ENCODE data around the gene IL24. TPM values are rescaled to one million over a fixed set of nuclear protein-coding genes. Genes with fewer than 3 reads are reported as not detected.

Gene IL24
- total and polyA plus RNA-seq, 2 donors (not counting 1 experiment from before 2014, with no cell fraction given), result not detected

- Histone ChIP-seq H3K4me2 (replicated peaks; ENCODE audit: low read depth, low read length, poor library complexity, severe bottlenecking) (no peak overlapping the region), H3K27ac (ENCODE audit: low read length in 2 of 2) (peak overlapping the region in 1 of 2 donors; percentile 72), H3K36me3 (replicated peaks in 1 of 2; ENCODE audit: control extremely low read depth in 1 of 2, control insufficient read depth in 1 of 2, extremely low read depth in 1 of 2, insufficient read depth in 2 of 2, low read length in 1 of 2) (peaks cover 2 to 30% of the 10 kb centered on the region in 2 experiments), H3K27me3 (replicated peaks in 1 of 4; ENCODE audit: control extremely low read depth in 1 of 4, control insufficient read depth in 3 of 4, insufficient read depth in 4 of 4, low read length in 3 of 4) (no peaks in the 10 kb centered on the region), H3K9me3 (ENCODE audit: control extremely low read depth in 1 of 3, control insufficient read depth in 2 of 3, insufficient read depth in 1 of 3, low read length in 2 of 3) (no peaks in the 10 kb centered on the region), H3K4me3 (ENCODE audit: control extremely low read depth in 1 of 5, extremely low read depth in 1 of 5, insufficient read depth in 1 of 5, low read depth in 2 of 5, low read length in 4 of 5) (no peak overlapping the region), H2AFZ (ENCODE audit: insufficient read depth, low read depth, low read length, poor library complexity, severe bottlenecking) (no peak overlapping the region), H3K79me2 (ENCODE audit: control insufficient read depth, insufficient read depth, low read length) (no peaks in the 10 kb centered on the region), H3K4me1 (ENCODE audit: control insufficient read depth in 2 of 2, insufficient read depth in 2 of 2, low read length in 2 of 2) (peaks cover 2 to 13% of the 10 kb centered on the region in 2 donors), H4K20me1 (ENCODE audit: control insufficient read depth, insufficient read depth, low read length, poor library complexity, severe bottlenecking) (peaks cover 41% of the 10 kb centered on the region), H3K9ac (ENCODE audit: low read length) (no peak overlapping the region)
- 90% methylated on average over 4 of the region's 7 CpGs for WGBS (ENCODE audit: insufficient coverage)
- Mint-ChIP-seq H3K9me3 (ENCODE audit: insufficient read depth) (no peaks in the 10 kb centered on the region), H3K4me1 (peaks cover 41% of the 10 kb centered on the region), H3K27me3 (no peaks in the 10 kb centered on the region), H3K27ac (peak overlapping the region; percentile 27), H3K4me3 (no peak overlapping the region)
- no peak for DNase-seq
- TF ChIP-seq EZH2 (IDR thresholded peaks at IDR 0.05; ENCODE audit: borderline replicate concordance, insufficient read depth, low read depth, low read length, poor library complexity, severe bottlenecking) (no peak), CTCF (IDR thresholded peaks at IDR 0.05) (no peak)
- ChIA-PET POLR2A (interaction anchor here (0.6 to 1.5 kb wide), 5 partner anchors 9 to 89 kb away, joined by 3 to 7 read pairs (median 6); no protein-coding TSS in a partner anchor), CTCF (interaction anchor here (0.6 to 11.6 kb wide), 9 partner anchors 9 to 870 kb away, joined by 3 to 208 read pairs (median 6); partner anchors contain the start of gene FCMR)
- peak; percentile 9 for ATAC-seq (ENCODE audit: low read depth)
- intact Hi-C loops (cut with micrococcal nuclease), result no loop called here
Observed at GRCh38 chr1:206900149-206900548, 2.9 kb downstream of the IL24 start.

GRCh38 chr1:206901944-206902343 is 4.7 kb downstream of the IL24 start:
- H3K4me1 Mint-ChIP-seq, result peaks cover 58% of the 10 kb centered on the region
- peak overlapping the region; percentile 27 for H3K27ac Mint-ChIP-seq
- Histone ChIP-seq H3K27ac (ENCODE audit: low read length in 2 of 2) (no peak overlapping the region), H3K36me3 (replicated peaks in 1 of 2; ENCODE audit: control extremely low read depth in 1 of 2, control insufficient read depth in 1 of 2, extremely low read depth in 1 of 2, insufficient read depth in 2 of 2, low read length in 1 of 2) (peaks cover 2 to 46% of the 10 kb centered on the region in 2 experiments), H3K4me3 (ENCODE audit: control extremely low read depth in 1 of 5, extremely low read depth in 1 of 5, insufficient read depth in 1 of 5, low read depth in 2 of 5, low read length in 4 of 5) (no peak overlapping the region), H4K20me1 (ENCODE audit: control insufficient read depth, insufficient read depth, low read length, poor library complexity, severe bottlenecking) (peaks cover 56% of the 10 kb centered on the region), H3K9ac (ENCODE audit: low read length) (no peak overlapping the region), H3K27me3 (replicated peaks in 1 of 4; ENCODE audit: control extremely low read depth in 1 of 4, control insufficient read depth in 3 of 4, insufficient read depth in 4 of 4, low read length in 3 of 4) (no peaks in the 10 kb centered on the region), H3K79me2 (ENCODE audit: control insufficient read depth, insufficient read depth, low read length) (no peaks in the 10 kb centered on the region), H3K9me3 (ENCODE audit: control extremely low read depth in 1 of 3, control insufficient read depth in 2 of 3, insufficient read depth in 1 of 3, low read length in 2 of 3) (no peaks in the 10 kb centered on the region), H3K4me2 (replicated peaks; ENCODE audit: low read depth, low read length, poor library complexity, severe bottlenecking) (no peak overlapping the region), H3K4me1 (ENCODE audit: control insufficient read depth in 2 of 2, insufficient read depth in 2 of 2, low read length in 2 of 2) (peaks cover 18 to 31% of the 10 kb centered on the region in 2 donors), H2AFZ (ENCODE audit: insufficient read depth, low read depth, low read length, poor library complexity, severe bottlenecking) (no peak overlapping the region)
- H3K27me3 Mint-ChIP-seq, result no peaks in the 10 kb centered on the region
- TF ChIP-seq EZH2 (IDR thresholded peaks at IDR 0.05; ENCODE audit: borderline replicate concordance, insufficient read depth, low read depth, low read length, poor library complexity, severe bottlenecking), result no peak
- no peak for TF ChIP-seq CTCF (IDR thresholded peaks at IDR 0.05)
- 96% methylated on average over 4 of the region's 6 CpGs for WGBS (ENCODE audit: insufficient coverage)
- no peak overlapping the region for H3K4me3 Mint-ChIP-seq
- ChIA-PET CTCF (interaction anchor here (1.1 to 11.6 kb wide), 5 partner anchors 10 to 30 kb away, joined by 3 to 208 read pairs (median 4); partner anchors contain the start of gene FCMR), POLR2A (interaction anchor here (0.6 to 2.1 kb wide), 5 partner anchors 10 to 1484 kb away, joined by 3 to 14 read pairs (median 5); no protein-coding TSS in a partner anchor)
- ATAC-seq (ENCODE audit: low read depth) (no peak), DNase-seq (no peak)
- no peaks in the 10 kb centered on the region for H3K9me3 Mint-ChIP-seq (ENCODE audit: insufficient read depth)
- intact Hi-C loops (cut with micrococcal nuclease), result no loop called here
